ENCODE measurements around the gene GATAD2A. TPM values are rescaled to one million over a fixed set of nuclear protein-coding genes. Genes with fewer than 3 reads are reported as not detected.

GATAD2A gene
- total and polyA plus RNA-seq, 2 donors (not counting 1 experiment from before 2014, with no cell fraction given): 31.7 to 63.5 TPM

- Histone ChIP-seq H3K4me3 (replicated peaks in 1 of 4; ENCODE audit: control extremely low read depth in 1 of 4, insufficient read depth in 1 of 4, low read depth in 3 of 4, low read length in 4 of 4) (no peak overlapping the region), H2AFZ (ENCODE audit: low read length) (no peak overlapping the region), H4K20me1 (ENCODE audit: control insufficient read depth, extremely low read depth, insufficient read depth, low read length) (no peaks in the 10 kb centered on the region), H3K79me2 (ENCODE audit: control insufficient read depth, insufficient read depth, low read length) (no peaks in the 10 kb centered on the region), H3K36me3 (ENCODE audit: control insufficient read depth, insufficient read depth, low read length) (no peaks in the 10 kb centered on the region), H3K9me3 (ENCODE audit: control insufficient read depth, insufficient read depth, low read depth, low read length) (no peaks in the 10 kb centered on the region), H3K27me3 (ENCODE audit: control insufficient read depth, insufficient read depth, low read length) (peaks cover 7% of the 10 kb centered on the region), H3K4me1 (ENCODE audit: control insufficient read depth, extremely low read depth, insufficient read depth, low read length) (no peaks in the 10 kb centered on the region), H3K4me2 (ENCODE audit: extremely low read depth, insufficient read depth, low read length) (no peak overlapping the region), H3K9ac (ENCODE audit: insufficient read depth, low read length) (no peak overlapping the region), H3K27ac (ENCODE audit: insufficient read depth, low read length) (no peak overlapping the region)
- TF ChIP-seq CTCF (conservative IDR thresholded peaks at IDR 0.05 in 1 of 2, IDR thresholded peaks at IDR 0.05 in 1 of 2; ENCODE audit: low read depth in 1 of 2, low read length in 2 of 2) (no peak), EZH2 (IDR thresholded peaks at IDR 0.05; ENCODE audit: low read length, missing control alignments) (no peak)
- DNase-seq (ENCODE audit: low read depth in 2 of 2): peak in 1 of 2 donors; percentile 32
These were observed 145.7 kb downstream of the GATAD2A start for GRCh38 chr19:19550972-19551852.

- H3K4me3 ChIP-seq (replicated peaks in 1 of 4; ENCODE audit: control extremely low read depth in 1 of 4, insufficient read depth in 1 of 4, low read depth in 3 of 4, low read length in 4 of 4): no peak overlapping the region
- no peaks in the 10 kb centered on the region for H3K79me2 ChIP-seq (ENCODE audit: control insufficient read depth, insufficient read depth, low read length)
- no peak overlapping the region for H2AFZ ChIP-seq (ENCODE audit: low read length)
- TF ChIP-seq CTCF (conservative IDR thresholded peaks at IDR 0.05 in 1 of 2, IDR thresholded peaks at IDR 0.05 in 1 of 2; ENCODE audit: low read depth in 1 of 2, low read length in 2 of 2): no peak
- TF ChIP-seq EZH2 (IDR thresholded peaks at IDR 0.05; ENCODE audit: low read length, missing control alignments): no peak
- no peaks in the 10 kb centered on the region for H4K20me1 ChIP-seq (ENCODE audit: control insufficient read depth, extremely low read depth, insufficient read depth, low read length)
- DNase-seq (ENCODE audit: low read depth in 2 of 2): peak in 1 of 2 donors; percentile 74
- no peak overlapping the region for H3K9ac ChIP-seq (ENCODE audit: insufficient read depth, low read length)
- H3K4me2 ChIP-seq (ENCODE audit: extremely low read depth, insufficient read depth, low read length): no peak overlapping the region
- peaks cover 7% of the 10 kb centered on the region for H3K27me3 ChIP-seq (ENCODE audit: control insufficient read depth, insufficient read depth, low read length)
- H3K27ac ChIP-seq (ENCODE audit: insufficient read depth, low read length): no peak overlapping the region
- H3K9me3 ChIP-seq (ENCODE audit: control insufficient read depth, insufficient read depth, low read depth, low read length): no peaks in the 10 kb centered on the region
- no peaks in the 10 kb centered on the region for H3K4me1 ChIP-seq (ENCODE audit: control insufficient read depth, extremely low read depth, insufficient read depth, low read length)
- no peaks in the 10 kb centered on the region for H3K36me3 ChIP-seq (ENCODE audit: control insufficient read depth, insufficient read depth, low read length)
These were observed 146.3 kb downstream of the GATAD2A start for GRCh38 chr19:19551853-19552192.

GRCh38 chr19:19552798-19553197 lies 147.3 kb downstream of the GATAD2A start:
- DNase-seq (ENCODE audit: low read depth in 2 of 2): peak; percentile 21 to 29
- Histone ChIP-seq H3K4me2 (ENCODE audit: extremely low read depth, insufficient read depth, low read length) (no peak overlapping the region), H3K27ac (ENCODE audit: insufficient read depth, low read length) (no peak overlapping the region), H3K27me3 (ENCODE audit: control insufficient read depth, insufficient read depth, low read length) (peaks cover 7% of the 10 kb centered on the region), H3K36me3 (ENCODE audit: control insufficient read depth, insufficient read depth, low read length) (no peaks in the 10 kb centered on the region), H3K9me3 (ENCODE audit: control insufficient read depth, insufficient read depth, low read depth, low read length) (no peaks in the 10 kb centered on the region), H3K4me1 (ENCODE audit: control insufficient read depth, extremely low read depth, insufficient read depth, low read length) (no peaks in the 10 kb centered on the region), H3K4me3 (replicated peaks in 1 of 4; ENCODE audit: control extremely low read depth in 1 of 4, insufficient read depth in 1 of 4, low read depth in 3 of 4, low read length in 4 of 4) (no peak overlapping the region), H4K20me1 (ENCODE audit: control insufficient read depth, extremely low read depth, insufficient read depth, low read length) (no peaks in the 10 kb centered on the region), H2AFZ (ENCODE audit: low read length) (no peak overlapping the region), H3K9ac (ENCODE audit: insufficient read depth, low read length) (no peak overlapping the region), H3K79me2 (ENCODE audit: control insufficient read depth, insufficient read depth, low read length) (no peaks in the 10 kb centered on the region)
- TF ChIP-seq EZH2 (IDR thresholded peaks at IDR 0.05; ENCODE audit: low read length, missing control alignments) (no peak), CTCF (conservative IDR thresholded peaks at IDR 0.05 in 1 of 2, IDR thresholded peaks at IDR 0.05 in 1 of 2; ENCODE audit: low read depth in 1 of 2, low read length in 2 of 2) (peak; percentile 52 to 76)

All from fibroblast of lung (primary cell).